Measurements from ENCODE around the gene FTO. TPM values are rescaled to one million over a fixed set of nuclear protein-coding genes. Genes with fewer than 3 reads are reported as not detected.

The FTO gene
- total RNA-seq, 1 experiment from 2014 or later: 55.0 TPM

DNA sequence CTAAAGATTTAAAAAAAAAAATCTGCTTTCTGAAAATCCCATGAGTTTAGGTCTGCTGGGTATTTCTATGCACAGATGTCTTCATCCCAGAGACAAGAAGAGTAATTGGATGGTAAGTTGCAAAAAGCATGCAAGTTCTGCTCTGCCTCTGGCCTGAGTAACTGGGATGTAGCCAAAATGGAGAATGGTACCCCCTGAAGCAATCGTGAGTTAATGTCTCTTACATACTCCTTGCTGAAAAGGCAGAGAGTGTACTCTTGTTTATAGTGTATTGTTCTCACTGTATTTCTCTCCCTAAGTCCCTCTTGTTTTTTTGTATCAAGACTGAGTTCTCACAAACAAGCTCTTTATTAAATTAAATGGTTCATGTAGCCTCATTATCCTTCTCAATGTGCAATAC, 323.6 kb downstream of the FTO start:
- ChIA-PET POLR2A (no interaction called here), CTCF (interaction anchor here (0.7 to 0.9 kb wide), 2 partner anchors 36 to 137 kb away, joined by 3 read pairs; no protein-coding TSS in a partner anchor)
- BruUV-seq (replicated peaks): no TSS peak
- intact Hi-C loops (cut with micrococcal nuclease): no loop called here
- H3K4me3 Mint-ChIP-seq (ENCODE audit: unreplicated experiment): no peak overlapping the region
- TF ChIP-seq CTCF (IDR thresholded peaks at IDR 0.05; ENCODE audit: unreplicated experiment): no peak
- peak overlapping the region; percentile 54 for H3K27ac Mint-ChIP-seq (ENCODE audit: low read depth, unreplicated experiment)
- H3K27me3 Mint-ChIP-seq (ENCODE audit: insufficient read depth, unreplicated experiment): no peaks in the 10 kb centered on the region
- H3K36me3 Mint-ChIP-seq (ENCODE audit: insufficient read depth, unreplicated experiment): no peaks in the 10 kb centered on the region
- H3K4me1 Mint-ChIP-seq (ENCODE audit: insufficient read depth, unreplicated experiment): peaks cover 34% of the 10 kb centered on the region
- DNase-seq (ENCODE audit: unreplicated experiment): no peak
- no peaks in the 10 kb centered on the region for H3K9me3 Mint-ChIP-seq (ENCODE audit: unreplicated experiment)

DNA sequence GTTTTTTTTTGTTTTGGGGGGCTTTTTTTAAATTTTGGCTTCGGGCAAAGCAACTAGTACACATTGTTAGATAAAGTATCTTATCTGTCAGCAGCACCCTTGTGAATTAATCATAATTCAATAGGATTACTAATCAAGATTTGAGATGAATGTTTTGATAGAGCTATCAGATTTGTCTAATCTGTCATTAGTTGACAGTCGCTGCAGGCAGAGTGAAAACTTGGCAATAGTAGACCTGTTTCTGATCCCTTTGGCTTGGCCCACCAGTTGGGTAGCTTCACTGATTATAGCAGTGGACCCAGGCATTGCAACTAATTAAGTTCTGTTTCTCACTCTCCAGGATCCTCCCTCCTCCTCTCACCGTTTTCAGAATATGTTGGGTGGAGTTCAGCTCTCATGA, 324.0 kb downstream of the FTO start:
- no peak for TF ChIP-seq CTCF (IDR thresholded peaks at IDR 0.05; ENCODE audit: unreplicated experiment)
- no peak overlapping the region for H3K4me3 Mint-ChIP-seq (ENCODE audit: unreplicated experiment)
- H3K4me1 Mint-ChIP-seq (ENCODE audit: insufficient read depth, unreplicated experiment): peaks cover 34% of the 10 kb centered on the region
- POLR2A ChIA-PET: no interaction called here
- no TSS peak for BruUV-seq (replicated peaks)
- H3K9me3 Mint-ChIP-seq (ENCODE audit: unreplicated experiment): no peaks in the 10 kb centered on the region
- intact Hi-C loops (cut with micrococcal nuclease): no loop called here
- peaks cover 2% of the 10 kb centered on the region for H3K36me3 Mint-ChIP-seq (ENCODE audit: insufficient read depth, unreplicated experiment)
- H3K27ac Mint-ChIP-seq (ENCODE audit: low read depth, unreplicated experiment): peak overlapping the region; percentile 54
- CTCF ChIA-PET: interaction anchor here (0.7 to 0.9 kb wide), 2 partner anchors 36 to 137 kb away, joined by 3 read pairs; no protein-coding TSS in a partner anchor
- no peaks in the 10 kb centered on the region for H3K27me3 Mint-ChIP-seq (ENCODE audit: insufficient read depth, unreplicated experiment)
- no peak for DNase-seq (ENCODE audit: unreplicated experiment)

- Mint-ChIP-seq H3K9me3 (ENCODE audit: unreplicated experiment) (no peaks in the 10 kb centered on the region), H3K36me3 (ENCODE audit: insufficient read depth, unreplicated experiment) (peaks cover 6% of the 10 kb centered on the region), H3K4me1 (ENCODE audit: insufficient read depth, unreplicated experiment) (peaks cover 34% of the 10 kb centered on the region), H3K27me3 (ENCODE audit: insufficient read depth, unreplicated experiment) (no peaks in the 10 kb centered on the region), H3K27ac (ENCODE audit: low read depth, unreplicated experiment) (no peak overlapping the region), H3K4me3 (ENCODE audit: unreplicated experiment) (no peak overlapping the region)
- POLR2A ChIA-PET: no interaction called here
- DNase-seq (ENCODE audit: unreplicated experiment): no peak
- CTCF ChIA-PET: no interaction called here
- TF ChIP-seq CTCF (IDR thresholded peaks at IDR 0.05; ENCODE audit: unreplicated experiment): no peak
- no TSS peak for BruUV-seq (replicated peaks)
- intact Hi-C loops (cut with micrococcal nuclease): loop anchor here (2.0 kb wide), 1 partner anchor 162 kb away; no protein-coding TSS in a partner anchor
These were observed 326.5 kb downstream of the FTO start for GRCh38 chr16:54030451-54030850.

DNA sequence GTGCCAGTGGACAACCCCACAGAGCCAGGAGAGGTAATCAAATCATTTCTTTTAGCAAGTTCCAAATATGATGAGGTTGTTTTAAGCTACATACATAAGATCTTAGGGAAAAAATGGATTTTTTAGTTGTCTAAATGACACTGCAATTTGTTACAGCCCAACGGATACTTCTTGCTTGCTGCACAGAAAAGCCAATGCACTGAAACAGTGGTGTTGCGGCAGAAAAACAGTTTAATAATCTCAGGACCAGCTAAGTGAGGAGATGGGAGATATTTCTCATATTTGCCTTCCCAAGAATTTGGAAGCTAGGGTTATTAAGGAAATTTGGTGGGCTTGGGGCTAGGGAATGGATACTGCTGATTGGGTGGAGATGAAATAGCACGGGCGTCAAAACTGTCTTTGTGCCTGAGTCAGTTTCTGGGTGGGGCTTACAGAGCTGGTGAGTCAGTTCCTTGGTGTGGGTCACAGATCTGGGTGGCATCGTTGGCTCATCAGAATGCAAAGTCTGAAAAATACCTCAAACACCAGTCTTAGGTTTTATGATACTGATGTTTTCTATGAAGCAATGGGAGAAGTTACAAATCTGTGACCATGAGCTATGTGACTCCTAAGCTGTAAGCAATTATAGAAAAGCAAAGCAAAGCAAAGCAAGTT, 327.3 kb downstream of the FTO start:
- Mint-ChIP-seq H3K36me3 (ENCODE audit: insufficient read depth, unreplicated experiment) (peaks cover 6% of the 10 kb centered on the region), H3K27me3 (ENCODE audit: insufficient read depth, unreplicated experiment) (no peaks in the 10 kb centered on the region), H3K27ac (ENCODE audit: low read depth, unreplicated experiment) (peak overlapping the region; percentile 57), H3K4me1 (ENCODE audit: insufficient read depth, unreplicated experiment) (peaks cover 32% of the 10 kb centered on the region), H3K9me3 (ENCODE audit: unreplicated experiment) (no peaks in the 10 kb centered on the region), H3K4me3 (ENCODE audit: unreplicated experiment) (no peak overlapping the region)
- CTCF ChIA-PET: interaction anchor here (0.6 kb wide), 1 partner anchor 1433 kb away, joined by 3 read pairs; no protein-coding TSS in a partner anchor
- peak; percentile 46 for DNase-seq (ENCODE audit: unreplicated experiment)
- no TSS peak for BruUV-seq (replicated peaks)
- no peak for TF ChIP-seq CTCF (IDR thresholded peaks at IDR 0.05; ENCODE audit: unreplicated experiment)
- POLR2A ChIA-PET: interaction anchor here (0.6 to 1.4 kb wide), 4 partner anchors 46 to 900 kb away, joined by 3 read pairs; partner anchors contain the start of gene IRX5
- intact Hi-C loops (cut with micrococcal nuclease): loop anchor here (2.0 kb wide), 1 partner anchor 162 kb away; no protein-coding TSS in a partner anchor

All from MCF 10A (cell line).